Heart left ventricle (tissue), 13 donors: ENCODE measurements around the gene NDST3.

Source experiments
- CTCF ChIP-seq, 12 donors: fragments of 200-600 bp; sonication (generic) in 4 of 12; IDR thresholded peaks; one replicate each; pipeline versions ENCODE4 v1.5.0 to v1.8.0; 2018 to 2022; ENCODE audit warnings: antibody characterized with exemption in 12 of 12, mild to moderate bottlenecking in 5 of 12
- POLR2A ChIP-seq, 2 donors: fragments of 450-650 bp; IDR thresholded peaks; one replicate each; pipeline ENCODE4 v1.6.1; 2017; ENCODE audit warnings: antibody characterized with exemption in 2 of 2, mild to moderate bottlenecking in 2 of 2, moderate library complexity in 2 of 2
- donor health status: ischemic (EF 13 %, LVEDD 7.1; RV severe dilation, severe dysfunction).
- donor health status: DM: no; HTN: yes; CAD: no.
- donor health status: DM: no; HTN: no; CAD: no.
- donor health status: ischemic (EF 25% LVEDD 6.9; RV normal size, moderate dysfunction).
- donor health status: ischemic (EF 25% LVEDD 5.7; RV mildly dilated, moderate dysfunction).
- donor health status: ischemic (EF 35%, LVEDD 5.7; RV mildly dilated, moderate dysfunction).
- donor health status: nonischemic (EF 11% LVEDD 7.7; RV severe dilation, severe dysfunction).
- donor health status: DM: yes; HTN: yes; CAD: no.
- donor health status: PGD.
- donor health status: ischemic (EF 29% LVEDD 5.4; RV normal size, mild dysfunction).
- donor health status: nonischemic (EF 23%, LVEDD 6.1; RV moderate dilation, normal function).

GRCh38 chr4:118012142-118012541 is 22.1 kb upstream of the NDST3 start:
- TF ChIP-seq POLR2A (IDR thresholded peaks at IDR 0.05) (no peak), CTCF (IDR thresholded peaks at IDR 0.05) (peak in 1 of 12 donors; percentile 4)
